GM10266 (cell line): ENCODE data around the gene MEX3D.

Source experiments
- DNase-seq: peaks from one replicate; pipeline ENCODE4 v3.0.0; 2012; ENCODE audit errors: extremely low spot score
- CTCF ChIP-seq: IDR thresholded peaks from 2 replicates; pipeline ENCODE4 v1.5.1; 2012; ENCODE audit warnings: mild to moderate bottlenecking, low read depth; ENCODE audit not compliant: control insufficient read depth, insufficient read depth; ENCODE audit errors: missing control alignments

MEX3D gene

DNA sequence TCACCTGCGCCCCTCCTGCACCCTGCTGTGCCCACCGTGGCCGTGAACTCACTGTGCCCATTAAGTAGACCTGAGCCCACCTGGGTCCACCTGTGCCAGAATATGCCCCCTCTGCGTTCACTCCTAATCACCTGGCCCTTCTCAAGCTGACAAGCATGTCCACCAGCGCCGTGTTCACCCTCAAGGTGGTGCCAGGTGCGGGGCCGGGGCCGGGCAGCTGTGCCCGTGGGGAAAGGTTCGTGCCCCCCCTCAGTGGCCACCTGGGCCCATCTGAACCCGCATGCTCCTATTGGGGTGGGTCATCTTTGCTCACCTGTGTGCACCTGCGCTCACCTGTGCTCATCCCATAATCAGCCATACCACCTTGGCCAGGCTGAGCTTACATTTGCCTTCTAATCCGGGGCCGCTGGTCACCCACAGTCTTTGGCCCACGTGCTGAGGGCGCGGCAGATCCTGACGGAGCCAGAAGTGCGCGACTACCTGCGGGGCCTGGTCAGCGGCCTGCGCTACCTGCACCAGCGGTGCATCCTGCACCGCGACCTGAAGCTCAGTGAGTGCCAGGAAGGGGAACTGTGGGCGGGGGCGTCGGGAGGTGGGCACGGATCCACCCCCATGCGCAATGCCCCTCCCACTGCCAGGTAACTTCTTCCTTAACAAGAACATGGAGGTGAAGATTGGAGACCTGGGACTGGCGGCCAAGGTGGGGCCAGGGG, 41.9 kb downstream of the MEX3D start:
- DNase-seq: no peak

DNA sequence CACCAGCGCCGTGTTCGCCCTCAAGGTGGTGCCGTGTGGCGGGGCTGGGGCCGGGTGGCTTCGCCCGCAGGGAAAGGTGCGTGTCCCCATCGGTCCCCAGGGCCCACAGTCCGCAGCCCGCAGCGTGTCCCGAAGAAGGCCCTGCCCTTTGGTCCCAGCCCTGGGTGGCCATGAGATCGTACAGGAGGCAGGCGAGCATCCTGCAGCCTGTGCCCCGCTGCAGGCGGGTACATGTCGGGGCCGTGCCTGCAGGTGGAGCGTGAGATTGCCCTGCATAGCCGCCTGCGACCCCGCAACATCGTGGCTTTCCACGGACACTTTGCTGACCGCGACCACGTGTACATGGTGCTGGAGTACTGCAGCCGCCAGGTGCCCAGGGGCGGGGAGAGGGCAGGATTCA, 42.8 kb downstream of the MEX3D start:
- DNase-seq: no peak
- TF ChIP-seq CTCF: no peak

More for the DNA sequence above, 41.9 kb downstream of the MEX3D start:
- TF ChIP-seq CTCF: no peak

GRCh38 chr19:1524972-1525325, 43.2 kb downstream of the MEX3D start:
- no peak for TF ChIP-seq CTCF
- DNase-seq: no peak

DNA sequence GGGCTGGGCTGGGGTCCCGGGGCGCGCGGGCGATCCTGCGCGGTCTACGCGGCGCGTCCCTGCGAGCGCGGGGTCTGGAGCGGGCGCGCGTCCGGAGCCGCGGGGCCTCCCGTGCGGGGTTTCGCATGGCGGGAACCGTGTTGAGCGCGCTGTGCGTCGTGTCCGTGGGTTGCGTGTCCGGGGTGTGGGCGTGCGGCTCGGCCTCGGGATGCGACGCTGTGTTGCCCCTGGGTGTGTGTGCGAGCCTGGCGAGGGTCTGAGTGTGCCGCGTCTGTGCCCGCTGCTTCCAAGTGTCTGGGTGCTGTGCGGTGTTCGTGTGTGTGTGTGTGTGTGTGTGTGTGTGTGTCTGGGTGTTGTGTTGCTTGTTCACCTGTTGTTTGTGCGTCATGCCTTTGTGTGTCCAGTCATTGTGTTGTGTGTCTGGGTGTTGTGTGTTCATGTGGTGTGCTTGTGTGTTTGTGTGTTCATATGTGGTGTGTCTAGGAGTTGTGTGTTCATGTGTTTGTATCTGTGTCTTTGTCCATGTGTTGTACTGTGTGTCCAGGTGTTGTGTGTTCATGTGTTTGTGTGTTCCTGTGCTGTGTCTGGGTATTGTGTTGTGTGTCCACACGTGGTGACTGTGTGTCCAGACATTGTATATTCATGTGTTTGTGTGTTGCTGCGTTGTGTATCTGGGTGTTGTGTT, 43.7 kb downstream of the MEX3D start:
- no peak for DNase-seq
- no peak for TF ChIP-seq CTCF

GRCh38 chr19:1523412-1524286, 44.5 kb downstream of the MEX3D start, which contains the start of gene PLK5:
Gene PLK5 (plus strand): TSS chr19:1524077. CDS start chr19:1526997, 2,920 bp downstream.
- TF ChIP-seq CTCF: no peak
- no peak for DNase-seq

DNA sequence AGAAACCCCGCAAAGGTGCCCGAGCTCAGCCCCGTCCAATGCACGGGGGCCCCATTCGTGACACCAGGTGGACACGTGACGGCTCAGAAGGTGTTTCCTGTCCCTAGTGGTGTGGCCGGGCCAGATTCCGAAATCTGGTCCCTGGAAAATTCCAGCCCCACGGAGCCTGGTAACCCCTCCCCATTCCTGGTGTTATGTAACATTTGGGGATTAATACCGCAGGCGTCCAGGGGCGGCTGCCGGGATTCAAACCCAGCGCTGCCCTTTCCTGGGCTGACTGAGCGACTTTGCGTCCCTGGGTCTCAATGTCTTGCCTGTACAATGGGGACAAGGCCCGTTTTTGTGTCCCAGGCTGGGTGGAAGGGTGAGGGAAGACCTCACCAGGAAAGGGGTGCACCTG, 45.3 kb downstream of the MEX3D start:
- TF ChIP-seq CTCF: no peak

More for the DNA sequence above, 45.3 kb downstream of the MEX3D start:
- no peak for DNase-seq
